DND-41 (cell line): ENCODE measurements around the gene DNAJC27.

Source experiments
- EZH2 ChIP-seq: IDR thresholded peaks from 3 replicates; pipeline ENCODE4 v1.6.1; 2012; ENCODE audit warnings: borderline replicate concordance, low read depth, mild to moderate bottlenecking, moderate library complexity, low read length, inconsistent platforms; ENCODE audit not compliant: severe bottlenecking
- TF ChIP-seq, protein P1 (sequence below): IDR thresholded peaks from 2 replicates; pipeline ENCODE4 v1.5.1; 2012; ENCODE audit warnings: borderline replicate concordance, low read length, moderate library complexity, mild to moderate bottlenecking; ENCODE audit not compliant: poor library complexity, severe bottlenecking; ENCODE audit errors: extremely low read depth

DNA sequence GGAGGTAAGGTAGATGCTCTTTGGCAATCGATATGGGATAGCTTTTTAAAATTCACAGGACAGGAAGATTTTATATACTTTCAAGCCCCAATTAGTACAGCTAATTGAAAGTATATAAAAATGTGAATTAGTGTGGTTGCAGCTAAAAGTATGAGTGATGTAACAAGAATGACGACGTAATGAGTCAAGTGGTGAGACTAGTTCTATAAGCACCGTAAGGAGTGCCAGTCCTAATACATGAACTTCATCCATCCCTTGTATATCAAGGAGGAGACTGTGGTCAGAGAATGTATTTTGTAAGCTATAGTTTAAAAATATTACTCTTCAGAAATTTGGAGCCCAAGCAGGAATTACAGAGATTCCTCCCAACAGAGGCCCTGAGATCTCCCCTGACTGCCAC lies 25.8 kb downstream of the DNAJC27 start:
- TF ChIP-seq, protein P1, sequence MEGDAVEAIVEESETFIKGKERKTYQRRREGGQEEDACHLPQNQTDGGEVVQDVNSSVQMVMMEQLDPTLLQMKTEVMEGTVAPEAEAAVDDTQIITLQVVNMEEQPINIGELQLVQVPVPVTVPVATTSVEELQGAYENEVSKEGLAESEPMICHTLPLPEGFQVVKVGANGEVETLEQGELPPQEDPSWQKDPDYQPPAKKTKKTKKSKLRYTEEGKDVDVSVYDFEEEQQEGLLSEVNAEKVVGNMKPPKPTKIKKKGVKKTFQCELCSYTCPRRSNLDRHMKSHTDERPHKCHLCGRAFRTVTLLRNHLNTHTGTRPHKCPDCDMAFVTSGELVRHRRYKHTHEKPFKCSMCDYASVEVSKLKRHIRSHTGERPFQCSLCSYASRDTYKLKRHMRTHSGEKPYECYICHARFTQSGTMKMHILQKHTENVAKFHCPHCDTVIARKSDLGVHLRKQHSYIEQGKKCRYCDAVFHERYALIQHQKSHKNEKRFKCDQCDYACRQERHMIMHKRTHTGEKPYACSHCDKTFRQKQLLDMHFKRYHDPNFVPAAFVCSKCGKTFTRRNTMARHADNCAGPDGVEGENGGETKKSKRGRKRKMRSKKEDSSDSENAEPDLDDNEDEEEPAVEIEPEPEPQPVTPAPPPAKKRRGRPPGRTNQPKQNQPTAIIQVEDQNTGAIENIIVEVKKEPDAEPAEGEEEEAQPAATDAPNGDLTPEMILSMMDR: no peak
- TF ChIP-seq EZH2: no peak
